ENCODE data around the gene RLBP1. TPM values are rescaled to one million over a fixed set of nuclear protein-coding genes. Genes with fewer than 3 reads are reported as not detected.

The RLBP1 gene
- total and polyA plus RNA-seq, 9 of the 15 experiments (the other 6 are each of a cell fraction or from before 2014, with no cell fraction given) = 0.05 TPM; not detected in 8

DNA sequence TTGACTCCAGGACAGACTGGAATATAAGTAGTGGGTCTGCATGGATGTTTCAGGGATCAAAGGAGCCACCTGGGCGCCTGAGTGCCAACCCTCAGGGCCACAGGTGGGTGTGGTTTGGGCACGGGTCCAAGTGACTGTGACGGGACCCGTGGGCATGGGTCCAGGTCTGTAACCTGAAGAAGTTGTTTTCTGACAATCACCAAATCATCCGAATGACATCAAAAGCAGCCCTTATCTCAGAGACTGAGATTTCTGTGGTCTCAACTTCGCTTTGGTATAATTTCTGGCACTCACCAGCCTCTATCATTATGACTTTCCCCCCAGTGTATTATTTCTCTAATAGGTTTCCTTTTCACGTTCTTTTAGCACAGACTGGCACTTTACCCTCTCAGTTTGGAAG lies 24.4 kb downstream of the RLBP1 start:
- H3K4me1 ChIP-seq (replicated peaks in 1 of 2; ENCODE audit: control insufficient read depth in 2 of 2, insufficient read depth in 2 of 2, low read length in 2 of 2) = no peaks in the 10 kb centered on the region; a peak in 1 of 5 replicates
- H3K9ac ChIP-seq (ENCODE audit: insufficient read depth in 1 of 2, low read depth in 2 of 2, low read length in 2 of 2) = no peak overlapping the region
- intact Hi-C loops (cut with micrococcal nuclease) (no loop called here), in situ Hi-C loops (cut with MboI) (no loop called here)
- H2AFZ ChIP-seq (ENCODE audit: low read depth, low read length) = no peak overlapping the region
- CTCF ChIA-PET (ENCODE audit: low intra/inter-chr PET ratio) = no interaction called here
- H3K9me1 ChIP-seq (ENCODE audit: control insufficient read depth, insufficient read depth, low read length) = peaks cover 4% of the 10 kb centered on the region
- no TSS peak for BruUV-seq (replicated peaks)
- no peaks in the 10 kb centered on the region for H3K27me3 ChIP-seq (ENCODE audit: control insufficient read depth in 2 of 2, insufficient read depth in 2 of 2, low read length in 2 of 2)
- DNase-seq (ENCODE audit: extremely low read depth in 1 of 4, low spot score in 3 of 4) = no peak
- H4K20me1 ChIP-seq (replicated peaks; ENCODE audit: control insufficient read depth, insufficient read depth, low read length) = no peaks in the 10 kb centered on the region
- no peak overlapping the region for H3K27ac ChIP-seq (ENCODE audit: extremely low read depth, low read depth, low read length)
- no peaks in the 10 kb centered on the region for H3K79me2 ChIP-seq (ENCODE audit: control insufficient read depth, insufficient read depth, low read length)
- WGBS (ENCODE audit: insufficient coverage, low coverage, missing lambda C conversion rate) = 45% methylated on average over 7 of the region's 7 CpGs
- no peak for ATAC-seq
- no peak for FAIRE-seq
- H3K4me3 ChIP-seq = no peak overlapping the region
- H3K9me3 ChIP-seq (replicated peaks; ENCODE audit: control insufficient read depth, insufficient read depth, low read depth, low read length) = no peaks in the 10 kb centered on the region
- POLR2A ChIA-PET = interaction anchor here (0.6 kb wide), 1 partner anchor 104 kb away, joined by 4 read pairs; no protein-coding TSS in a partner anchor
- peaks cover 72% of the 10 kb centered on the region for H3K36me3 ChIP-seq (ENCODE audit: control insufficient read depth, insufficient read depth, low read length)
- H3K4me2 ChIP-seq (ENCODE audit: insufficient read depth, low read length) = no peak overlapping the region
- TF ChIP-seq FOXK1 (CRISPR knock-in tag; IDR thresholded peaks at IDR 0.05; ENCODE audit: borderline replicate concordance) (no peak), NFIC (IDR thresholded peaks at IDR 0.05) (peak; percentile 53; the same call in 1 of the 2 replicates)

DNA sequence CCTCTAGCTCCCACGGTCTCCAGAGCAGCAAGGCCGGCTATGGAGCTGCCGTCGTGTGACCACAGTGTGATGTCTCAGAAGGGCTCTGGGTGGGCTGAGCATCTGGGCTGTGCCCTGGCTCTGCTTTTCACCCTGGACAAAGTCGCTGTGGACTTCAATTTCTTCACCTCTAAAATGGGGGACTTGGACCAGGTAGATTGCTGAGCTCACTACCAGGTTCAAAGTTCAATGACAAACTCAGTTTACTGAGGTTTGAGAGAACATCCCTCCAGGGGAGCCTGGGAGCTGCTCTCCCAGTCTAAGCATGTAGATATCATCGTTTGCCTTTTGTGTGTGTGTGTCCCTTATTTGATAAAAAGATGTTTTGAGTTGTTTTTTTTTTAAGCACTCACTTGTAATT lies 25.1 kb downstream of the RLBP1 start:
- H2AFZ ChIP-seq (ENCODE audit: low read depth, low read length) = no peak overlapping the region
- no peak for DNase-seq (ENCODE audit: extremely low read depth in 1 of 4, low spot score in 3 of 4)
- H3K4me3 ChIP-seq = no peak overlapping the region
- no peak overlapping the region for H3K4me2 ChIP-seq (ENCODE audit: insufficient read depth, low read length)
- no TSS peak for BruUV-seq (replicated peaks)
- no peak for FAIRE-seq
- TF ChIP-seq ZKSCAN8 (CRISPR knock-in tag; IDR thresholded peaks at IDR 0.05) (no peak), BRCA1 (IDR thresholded peaks at IDR 0.05) (no peak), BRCA1 (CRISPR knock-in tag; IDR thresholded peaks at IDR 0.05) (no peak), TAL1 (IDR thresholded peaks at IDR 0.05) (no peak), PPARD (CRISPR knock-in tag; IDR thresholded peaks at IDR 0.05) (no peak), HEY1 (CRISPR knock-in tag; IDR thresholded peaks at IDR 0.05; ENCODE audit: borderline replicate concordance) (no peak), MCM5 (IDR thresholded peaks at IDR 0.05; ENCODE audit: low read depth) (no peak), SETDB1 (IDR thresholded peaks at IDR 0.05; ENCODE audit: low read length) (no peak), ZNF668 (CRISPR knock-in tag; IDR thresholded peaks at IDR 0.05) (no peak), RAD21 (CRISPR knock-in tag; conservative IDR thresholded peaks at IDR 0.05 in 1 of 2, IDR thresholded peaks at IDR 0.05 in 1 of 2) (no peak)
- TF ChIP-seq, protein P1, sequence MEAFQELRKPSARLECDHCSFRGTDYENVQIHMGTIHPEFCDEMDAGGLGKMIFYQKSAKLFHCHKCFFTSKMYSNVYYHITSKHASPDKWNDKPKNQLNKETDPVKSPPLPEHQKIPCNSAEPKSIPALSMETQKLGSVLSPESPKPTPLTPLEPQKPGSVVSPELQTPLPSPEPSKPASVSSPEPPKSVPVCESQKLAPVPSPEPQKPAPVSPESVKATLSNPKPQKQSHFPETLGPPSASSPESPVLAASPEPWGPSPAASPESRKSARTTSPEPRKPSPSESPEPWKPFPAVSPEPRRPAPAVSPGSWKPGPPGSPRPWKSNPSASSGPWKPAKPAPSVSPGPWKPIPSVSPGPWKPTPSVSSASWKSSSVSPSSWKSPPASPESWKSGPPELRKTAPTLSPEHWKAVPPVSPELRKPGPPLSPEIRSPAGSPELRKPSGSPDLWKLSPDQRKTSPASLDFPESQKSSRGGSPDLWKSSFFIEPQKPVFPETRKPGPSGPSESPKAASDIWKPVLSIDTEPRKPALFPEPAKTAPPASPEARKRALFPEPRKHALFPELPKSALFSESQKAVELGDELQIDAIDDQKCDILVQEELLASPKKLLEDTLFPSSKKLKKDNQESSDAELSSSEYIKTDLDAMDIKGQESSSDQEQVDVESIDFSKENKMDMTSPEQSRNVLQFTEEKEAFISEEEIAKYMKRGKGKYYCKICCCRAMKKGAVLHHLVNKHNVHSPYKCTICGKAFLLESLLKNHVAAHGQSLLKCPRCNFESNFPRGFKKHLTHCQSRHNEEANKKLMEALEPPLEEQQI (IDR thresholded peaks at IDR 0.05) = no peak
- CTCF ChIA-PET (ENCODE audit: low intra/inter-chr PET ratio) = no interaction called here
- no peaks in the 10 kb centered on the region for H3K9me3 ChIP-seq (replicated peaks; ENCODE audit: control insufficient read depth, insufficient read depth, low read depth, low read length)
- no peak overlapping the region for H3K27ac ChIP-seq (ENCODE audit: extremely low read depth, low read depth, low read length)
- no peaks in the 10 kb centered on the region for H3K27me3 ChIP-seq (ENCODE audit: control insufficient read depth in 2 of 2, insufficient read depth in 2 of 2, low read length in 2 of 2)
- intact Hi-C loops (cut with micrococcal nuclease) = no loop called here
- ATAC-seq = no peak
- POLR2A ChIA-PET = interaction anchor here (0.5 to 1.5 kb wide), 3 partner anchors 9 to 316 kb away, joined by 3 to 7 read pairs (median 3); no protein-coding TSS in a partner anchor
- peaks cover 77% of the 10 kb centered on the region for H3K36me3 ChIP-seq (ENCODE audit: control insufficient read depth, insufficient read depth, low read length)
- no peaks in the 10 kb centered on the region; a peak in 1 of 5 replicates for H3K4me1 ChIP-seq (replicated peaks in 1 of 2; ENCODE audit: control insufficient read depth in 2 of 2, insufficient read depth in 2 of 2, low read length in 2 of 2)
- no peaks in the 10 kb centered on the region for H4K20me1 ChIP-seq (replicated peaks; ENCODE audit: control insufficient read depth, insufficient read depth, low read length)
- no peak overlapping the region for H3K9ac ChIP-seq (ENCODE audit: insufficient read depth in 1 of 2, low read depth in 2 of 2, low read length in 2 of 2)
- peaks cover 4% of the 10 kb centered on the region for H3K9me1 ChIP-seq (ENCODE audit: control insufficient read depth, insufficient read depth, low read length)
- in situ Hi-C loops (cut with MboI) = no loop called here
- H3K79me2 ChIP-seq (ENCODE audit: control insufficient read depth, insufficient read depth, low read length) = no peaks in the 10 kb centered on the region
- WGBS (ENCODE audit: insufficient coverage, low coverage, missing lambda C conversion rate) = 79% methylated on average over 6 of the region's 6 CpGs

Measured in K562 (cell line).